Measurements from ENCODE around the gene DPH3.

GRCh38 chr3:16260046-16260445, 4.7 kb downstream of the DPH3 start:
- TF ChIP-seq, protein P1, sequence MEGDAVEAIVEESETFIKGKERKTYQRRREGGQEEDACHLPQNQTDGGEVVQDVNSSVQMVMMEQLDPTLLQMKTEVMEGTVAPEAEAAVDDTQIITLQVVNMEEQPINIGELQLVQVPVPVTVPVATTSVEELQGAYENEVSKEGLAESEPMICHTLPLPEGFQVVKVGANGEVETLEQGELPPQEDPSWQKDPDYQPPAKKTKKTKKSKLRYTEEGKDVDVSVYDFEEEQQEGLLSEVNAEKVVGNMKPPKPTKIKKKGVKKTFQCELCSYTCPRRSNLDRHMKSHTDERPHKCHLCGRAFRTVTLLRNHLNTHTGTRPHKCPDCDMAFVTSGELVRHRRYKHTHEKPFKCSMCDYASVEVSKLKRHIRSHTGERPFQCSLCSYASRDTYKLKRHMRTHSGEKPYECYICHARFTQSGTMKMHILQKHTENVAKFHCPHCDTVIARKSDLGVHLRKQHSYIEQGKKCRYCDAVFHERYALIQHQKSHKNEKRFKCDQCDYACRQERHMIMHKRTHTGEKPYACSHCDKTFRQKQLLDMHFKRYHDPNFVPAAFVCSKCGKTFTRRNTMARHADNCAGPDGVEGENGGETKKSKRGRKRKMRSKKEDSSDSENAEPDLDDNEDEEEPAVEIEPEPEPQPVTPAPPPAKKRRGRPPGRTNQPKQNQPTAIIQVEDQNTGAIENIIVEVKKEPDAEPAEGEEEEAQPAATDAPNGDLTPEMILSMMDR (IDR thresholded peaks at IDR 0.05 in 2 of 3, conservative IDR thresholded peaks at IDR 0.05 in 1 of 3; ENCODE audit: control insufficient read depth in 2 of 3, extremely low read depth in 1 of 3, insufficient read depth in 1 of 3, low read depth in 3 of 3, low read length in 3 of 3): no peak
- TF ChIP-seq CEBPB (IDR thresholded peaks at IDR 0.05; ENCODE audit: borderline replicate concordance in 1 of 2, low read depth in 2 of 2, low read length in 2 of 2) (no peak), SIN3A (IDR thresholded peaks at IDR 0.05; ENCODE audit: low read depth, low read length) (no peak)
- TF ChIP-seq, protein P2, sequence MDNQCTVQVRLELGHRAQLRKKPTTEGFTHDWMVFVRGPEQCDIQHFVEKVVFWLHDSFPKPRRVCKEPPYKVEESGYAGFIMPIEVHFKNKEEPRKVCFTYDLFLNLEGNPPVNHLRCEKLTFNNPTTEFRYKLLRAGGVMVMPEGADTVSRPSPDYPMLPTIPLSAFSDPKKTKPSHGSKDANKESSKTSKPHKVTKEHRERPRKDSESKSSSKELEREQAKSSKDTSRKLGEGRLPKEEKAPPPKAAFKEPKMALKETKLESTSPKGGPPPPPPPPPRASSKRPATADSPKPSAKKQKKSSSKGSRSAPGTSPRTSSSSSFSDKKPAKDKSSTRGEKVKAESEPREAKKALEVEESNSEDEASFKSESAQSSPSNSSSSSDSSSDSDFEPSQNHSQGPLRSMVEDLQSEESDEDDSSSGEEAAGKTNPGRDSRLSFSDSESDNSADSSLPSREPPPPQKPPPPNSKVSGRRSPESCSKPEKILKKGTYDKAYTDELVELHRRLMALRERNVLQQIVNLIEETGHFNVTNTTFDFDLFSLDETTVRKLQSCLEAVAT (IDR thresholded peaks at IDR 0.05): no peak

Data from GM12878 (cell line).